ENCODE data around the gene CACNB2. TPM values are rescaled to one million over a fixed set of nuclear protein-coding genes. Genes with fewer than 3 reads are reported as not detected.

CACNB2 gene
- total and polyA plus RNA-seq, 4 donors: 0.38 to 3.1 (median 0.83) TPM

- TF ChIP-seq ATF3 (IDR thresholded peaks at IDR 0.05) (no peak), FOXA1 (IDR thresholded peaks at IDR 0.05) (no peak), HNF4A (conservative IDR thresholded peaks at IDR 0.05) (no peak), RAD21 (IDR thresholded peaks at IDR 0.05) (no peak), FOXA2 (IDR thresholded peaks at IDR 0.05) (no peak), GABPA (IDR thresholded peaks at IDR 0.05 in 1 of 2, conservative IDR thresholded peaks at IDR 0.05 in 1 of 2) (no peak), NR2F2 (IDR thresholded peaks at IDR 0.05) (no peak), SP1 (IDR thresholded peaks at IDR 0.05) (no peak), YY1 (IDR thresholded peaks at IDR 0.05) (no peak)
- TF ChIP-seq, protein P1, sequence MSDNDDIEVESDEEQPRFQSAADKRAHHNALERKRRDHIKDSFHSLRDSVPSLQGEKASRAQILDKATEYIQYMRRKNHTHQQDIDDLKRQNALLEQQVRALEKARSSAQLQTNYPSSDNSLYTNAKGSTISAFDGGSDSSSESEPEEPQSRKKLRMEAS (IDR thresholded peaks at IDR 0.05): no peak
- WGBS: 68% methylated on average over 1 of the region's 1 CpG
These were observed 382.8 kb downstream of the CACNB2 start for GRCh38 chr10:18523025-18523424.

DNA sequence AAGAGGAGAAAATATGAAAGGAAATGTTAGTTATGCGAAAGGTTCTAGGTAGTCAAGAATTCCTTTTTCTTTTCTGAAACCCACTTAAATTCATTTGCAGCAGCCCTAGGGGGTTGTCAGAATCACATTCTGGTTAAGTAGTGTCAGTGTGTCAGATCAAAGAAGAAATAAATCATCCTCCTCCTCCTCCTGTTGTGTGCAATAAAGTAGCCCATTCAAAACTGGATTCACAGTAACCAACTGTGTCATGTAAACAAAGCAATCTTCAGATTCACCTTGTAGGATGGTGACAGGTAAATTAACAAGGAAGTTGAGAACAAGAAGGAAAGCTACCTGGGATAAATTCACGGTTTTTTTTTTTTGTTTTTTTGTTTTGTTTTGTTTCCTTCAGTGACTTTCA is 383.6 kb downstream of the CACNB2 start:
- Histone ChIP-seq H3K9ac (ENCODE audit: low read depth in 1 of 2, low read length in 2 of 2) (no peak overlapping the region), H3K4me1 (ENCODE audit: control insufficient read depth in 4 of 4, insufficient read depth in 4 of 4, low read length in 3 of 4) (no peaks in the 10 kb centered on the region)

More at GRCh38 chr10:18523025-18523424, 382.8 kb downstream of the CACNB2 start:
- Histone ChIP-seq H3K27ac (ENCODE audit: low read depth in 1 of 2, low read length in 2 of 2) (no peak overlapping the region), H3K27me3 (ENCODE audit: control insufficient read depth in 4 of 4, insufficient read depth in 4 of 4, low read length in 3 of 4) (no peaks in the 10 kb centered on the region), H3K4me1 (ENCODE audit: control insufficient read depth in 4 of 4, insufficient read depth in 4 of 4, low read length in 3 of 4) (no peaks in the 10 kb centered on the region), H3K9me3 (ENCODE audit: control insufficient read depth in 4 of 4, low read length in 3 of 4) (no peaks in the 10 kb centered on the region), H3K4me3 (ENCODE audit: low read depth in 1 of 3, low read length in 3 of 3) (no peak overlapping the region), H3K9ac (ENCODE audit: low read depth in 1 of 2, low read length in 2 of 2) (no peak overlapping the region), H3K36me3 (ENCODE audit: control insufficient read depth in 4 of 4, insufficient read depth in 3 of 4, low read depth in 1 of 4, low read length in 3 of 4) (peaks cover 0 to 6% (median 2%) of the 10 kb centered on the region in 4 donors)
- DNase-seq (ENCODE audit: low spot score): no peak

More for the DNA sequence above, 383.6 kb downstream of the CACNB2 start:
- peaks cover 0 to 6% (median 1%) of the 10 kb centered on the region in 4 donors for H3K36me3 ChIP-seq (ENCODE audit: control insufficient read depth in 4 of 4, insufficient read depth in 3 of 4, low read depth in 1 of 4, low read length in 3 of 4)
- 88% methylated on average over 2 of the region's 2 CpGs for WGBS
- TF ChIP-seq, protein P1 (IDR thresholded peaks at IDR 0.05): no peak
- no peak for TF ChIP-seq ZBTB33 (IDR thresholded peaks at IDR 0.05)
- TF ChIP-seq RXRA (IDR thresholded peaks at IDR 0.05): no peak
- TF ChIP-seq JUND (IDR thresholded peaks at IDR 0.05): no peak
- no peak for TF ChIP-seq NR2F2 (IDR thresholded peaks at IDR 0.05)
- TF ChIP-seq RAD21 (IDR thresholded peaks at IDR 0.05): no peak
- TF ChIP-seq CTCF (IDR thresholded peaks at IDR 0.05; ENCODE audit: low read depth, low read length, missing input control): no peak
- TF ChIP-seq HNF4A (conservative IDR thresholded peaks at IDR 0.05): no peak
- no peak for TF ChIP-seq TAF1 (conservative IDR thresholded peaks at IDR 0.05)
- H3K4me3 ChIP-seq (ENCODE audit: low read depth in 1 of 3, low read length in 3 of 3): no peak overlapping the region
- H3K9me3 ChIP-seq (ENCODE audit: control insufficient read depth in 4 of 4, low read length in 3 of 4): no peaks in the 10 kb centered on the region
- H3K27ac ChIP-seq (ENCODE audit: low read depth in 1 of 2, low read length in 2 of 2): no peak overlapping the region
- DNase-seq (ENCODE audit: low spot score): no peak
- no peaks in the 10 kb centered on the region for H3K27me3 ChIP-seq (ENCODE audit: control insufficient read depth in 4 of 4, insufficient read depth in 4 of 4, low read length in 3 of 4)

Measured in liver (tissue), 9 donors.